IMR-90 (cell line): Measurements from ENCODE around the gene NDNF.

Experiments
- CEBPB ChIP-seq: IDR thresholded peaks from 2 replicates; pipeline ENCODE4 v1.6.1; 2012; ENCODE audit warnings: low read depth, low read length, improper control_type of control experiment
- CTCF ChIP-seq: conservative IDR thresholded peaks from 2 replicates; pipeline ENCODE4 v1.5.1; 2012; ENCODE audit warnings: mild to moderate bottlenecking, low read depth, low read length, improper control_type of control experiment
- ELK1 ChIP-seq: fragments of 150-350 bp; IDR thresholded peaks from 2 replicates; pipeline ENCODE4 v1.6.1; 2016; ENCODE audit warnings: low read depth, mild to moderate bottlenecking, low read length, moderate library complexity, borderline replicate concordance
- FOS ChIP-seq: fragments of 150-350 bp; IDR thresholded peaks from 2 replicates; pipeline ENCODE4 v1.6.1; 2016; ENCODE audit warnings: low read depth, low read length
- NFE2L2 ChIP-seq: fragments of 150-350 bp; IDR thresholded peaks from 2 replicates; pipeline ENCODE4 v1.6.1; 2016; ENCODE audit warnings: low read depth, mild to moderate bottlenecking, low read length
- POLR2A ChIP-seq: IDR thresholded peaks from 2 replicates; pipeline ENCODE4 v1.6.1; 2012; ENCODE audit warnings: mild to moderate bottlenecking, low read depth, low read length
- RCOR1 ChIP-seq: IDR thresholded peaks from 2 replicates; pipeline ENCODE4 v1.6.1; 2012; ENCODE audit warnings: mild to moderate bottlenecking, low read length, improper control_type of control experiment; ENCODE audit not compliant: insufficient replicate concordance

- TF ChIP-seq RCOR1 (no peak), CTCF (no peak), ELK1 (no peak), CEBPB (no peak), POLR2A (no peak), FOS (no peak), NFE2L2 (no peak)
Observed at GRCh38 chr4:121062521-121062920, 9.8 kb downstream of the NDNF start.
